KMS-11 (cell line): ENCODE measurements around the gene HIGD1A.

Experiments used
- H2AFZ ChIP-seq: fragments of 200-600 bp; sonication (generic); 2 replicates; pipeline ENCODE4 v1.6.1; 2016; ENCODE audit warnings: antibody characterized with exemption, mixed run types, low read depth
- H3K27ac ChIP-seq: fragments of 200-600 bp; sonication (generic); 2 replicates; pipeline ENCODE4 v1.6.1; 2016; ENCODE audit warnings: mild to moderate bottlenecking, mixed run types
- H3K27me3 ChIP-seq: fragments of 200-600 bp; sonication (generic); 2 replicates; pipeline ENCODE4 v1.6.1; 2017; ENCODE audit warnings: mild to moderate bottlenecking, low read depth, mixed run types, moderate library complexity; ENCODE audit not compliant: insufficient read depth
- H3K36me3 ChIP-seq: fragments of 200-600 bp; sonication (generic); 2 replicates; pipeline ENCODE4 v1.6.1; 2017; ENCODE audit warnings: mild to moderate bottlenecking, mixed run types; ENCODE audit not compliant: insufficient read depth
- H3K4me1 ChIP-seq: fragments of 200-600 bp; sonication (generic); 2 replicates; pipeline ENCODE4 v1.6.1; 2016; ENCODE audit warnings: mild to moderate bottlenecking, low read depth, mixed run types; ENCODE audit not compliant: poor library complexity, severe bottlenecking
- H3K4me2 ChIP-seq: fragments of 200-600 bp; sonication (generic); 2 replicates; pipeline ENCODE4 v1.7.0; 2016; ENCODE audit warnings: mild to moderate bottlenecking, mixed run types
- H3K4me3 ChIP-seq: fragments of 200-600 bp; sonication (generic); IDR thresholded peaks from 2 replicates; pipeline ENCODE4 v1.6.1; 2017; ENCODE audit warnings: low read depth, low read length, mixed read lengths; ENCODE audit not compliant: insufficient read depth
- H3K79me2 ChIP-seq: fragments of 200-600 bp; sonication (generic); 2 replicates; pipeline ENCODE4 v1.6.1; 2016; ENCODE audit warnings: low read depth, mixed run types; ENCODE audit not compliant: insufficient read depth
- H3K9ac ChIP-seq: fragments of 200-600 bp; sonication (generic); 2 replicates; pipeline ENCODE4 v1.6.1; 2016; ENCODE audit warnings: mild to moderate bottlenecking, mixed run types
- H4K20me1 ChIP-seq: fragments of 200-600 bp; sonication (generic); 2 replicates; pipeline ENCODE4 v1.6.1; 2016; ENCODE audit warnings: mild to moderate bottlenecking, mixed run types; ENCODE audit not compliant: insufficient read depth
- TF ChIP-seq, protein P1 (sequence below): fragments of 200-600 bp; sonication (generic); conservative IDR thresholded peaks from 2 replicates; pipeline ENCODE4 v1.6.1; 2017; ENCODE audit warnings: low read depth, mild to moderate bottlenecking, antibody characterized with exemption, low read length, moderate library complexity, mixed read lengths

Gene HIGD1A

DNA sequence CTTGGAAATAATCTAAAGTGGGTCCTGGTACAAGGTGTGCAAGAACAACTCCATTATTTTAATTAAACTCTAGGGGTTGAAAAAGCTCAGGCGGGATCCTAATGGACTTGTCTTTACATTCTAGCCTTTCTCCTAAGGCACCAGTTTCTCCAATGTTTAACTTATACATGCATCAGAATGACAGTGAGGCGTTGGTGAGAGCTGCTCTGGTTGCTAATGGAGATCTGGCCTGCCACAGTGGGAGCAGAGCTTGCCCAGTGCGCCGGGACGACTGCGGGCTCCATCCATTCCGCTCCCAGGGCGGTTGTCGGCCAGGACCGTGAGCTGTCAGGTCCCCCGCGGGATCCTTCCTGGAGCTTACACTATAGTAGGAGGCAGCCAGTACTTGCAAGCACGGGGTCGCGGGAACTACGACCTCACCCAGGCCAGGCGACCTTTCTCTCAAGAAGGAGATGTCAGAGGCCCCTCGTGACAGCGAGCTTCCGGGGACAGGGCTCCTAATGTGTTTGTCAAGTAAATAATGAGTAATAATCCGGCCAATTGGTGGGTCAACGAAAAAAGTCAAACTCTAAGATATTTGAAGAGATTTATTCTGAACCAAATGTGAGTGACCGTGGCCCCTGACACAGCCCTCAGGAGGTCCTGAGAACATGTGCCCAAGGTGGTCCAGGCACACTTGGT, 991 bp upstream of the HIGD1A start:
- H3K9ac ChIP-seq, result no peak overlapping the region

DNA sequence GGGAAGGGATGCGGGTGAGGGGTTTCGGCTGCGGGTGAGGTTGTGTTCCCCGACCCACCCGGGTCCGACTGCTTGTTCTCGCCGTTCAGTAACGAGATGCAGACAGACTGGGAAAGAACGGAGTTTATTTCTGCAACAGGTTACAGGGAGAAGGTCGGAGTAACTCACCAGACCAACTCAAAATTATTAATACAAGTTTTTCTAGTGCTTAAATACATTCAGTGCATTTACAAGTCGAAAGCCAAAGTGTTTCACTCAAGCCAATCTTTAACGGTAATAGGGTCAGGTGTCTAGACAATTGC, 492 bp upstream of the HIGD1A start:
- peak overlapping the region; percentile 76 for H2AFZ ChIP-seq
- peak overlapping the region; percentile 67; the same call in 1 of the 2 replicates for H3K9ac ChIP-seq
- no peaks in the 10 kb centered on the region for H3K4me1 ChIP-seq
- H3K79me2 ChIP-seq, result peaks cover 5% of the 10 kb centered on the region; the same call in 1 of the 2 replicates
- TF ChIP-seq, protein P1, sequence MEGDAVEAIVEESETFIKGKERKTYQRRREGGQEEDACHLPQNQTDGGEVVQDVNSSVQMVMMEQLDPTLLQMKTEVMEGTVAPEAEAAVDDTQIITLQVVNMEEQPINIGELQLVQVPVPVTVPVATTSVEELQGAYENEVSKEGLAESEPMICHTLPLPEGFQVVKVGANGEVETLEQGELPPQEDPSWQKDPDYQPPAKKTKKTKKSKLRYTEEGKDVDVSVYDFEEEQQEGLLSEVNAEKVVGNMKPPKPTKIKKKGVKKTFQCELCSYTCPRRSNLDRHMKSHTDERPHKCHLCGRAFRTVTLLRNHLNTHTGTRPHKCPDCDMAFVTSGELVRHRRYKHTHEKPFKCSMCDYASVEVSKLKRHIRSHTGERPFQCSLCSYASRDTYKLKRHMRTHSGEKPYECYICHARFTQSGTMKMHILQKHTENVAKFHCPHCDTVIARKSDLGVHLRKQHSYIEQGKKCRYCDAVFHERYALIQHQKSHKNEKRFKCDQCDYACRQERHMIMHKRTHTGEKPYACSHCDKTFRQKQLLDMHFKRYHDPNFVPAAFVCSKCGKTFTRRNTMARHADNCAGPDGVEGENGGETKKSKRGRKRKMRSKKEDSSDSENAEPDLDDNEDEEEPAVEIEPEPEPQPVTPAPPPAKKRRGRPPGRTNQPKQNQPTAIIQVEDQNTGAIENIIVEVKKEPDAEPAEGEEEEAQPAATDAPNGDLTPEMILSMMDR, result no peak
- H3K4me3 ChIP-seq, result no peak overlapping the region
- no peaks in the 10 kb centered on the region; the same call in 1 of the 2 replicates for H3K36me3 ChIP-seq
- no peaks in the 10 kb centered on the region for H4K20me1 ChIP-seq
- H3K4me2 ChIP-seq, result peak overlapping the region; percentile 53
- no peaks in the 10 kb centered on the region for H3K27me3 ChIP-seq
- H3K27ac ChIP-seq, result no peak overlapping the region

More for the DNA sequence above, 991 bp upstream of the HIGD1A start:
- Histone ChIP-seq H2AFZ (peak overlapping the region; percentile 76), H3K79me2 (peaks cover 5% of the 10 kb centered on the region; the same call in 1 of the 2 replicates), H3K27me3 (no peaks in the 10 kb centered on the region), H3K4me1 (no peaks in the 10 kb centered on the region), H3K27ac (no peak overlapping the region), H3K4me3 (no peak overlapping the region), H3K36me3 (no peaks in the 10 kb centered on the region; the same call in 1 of the 2 replicates), H3K4me2 (peak overlapping the region; percentile 53), H4K20me1 (no peaks in the 10 kb centered on the region)
- TF ChIP-seq, protein P1, result no peak

DNA sequence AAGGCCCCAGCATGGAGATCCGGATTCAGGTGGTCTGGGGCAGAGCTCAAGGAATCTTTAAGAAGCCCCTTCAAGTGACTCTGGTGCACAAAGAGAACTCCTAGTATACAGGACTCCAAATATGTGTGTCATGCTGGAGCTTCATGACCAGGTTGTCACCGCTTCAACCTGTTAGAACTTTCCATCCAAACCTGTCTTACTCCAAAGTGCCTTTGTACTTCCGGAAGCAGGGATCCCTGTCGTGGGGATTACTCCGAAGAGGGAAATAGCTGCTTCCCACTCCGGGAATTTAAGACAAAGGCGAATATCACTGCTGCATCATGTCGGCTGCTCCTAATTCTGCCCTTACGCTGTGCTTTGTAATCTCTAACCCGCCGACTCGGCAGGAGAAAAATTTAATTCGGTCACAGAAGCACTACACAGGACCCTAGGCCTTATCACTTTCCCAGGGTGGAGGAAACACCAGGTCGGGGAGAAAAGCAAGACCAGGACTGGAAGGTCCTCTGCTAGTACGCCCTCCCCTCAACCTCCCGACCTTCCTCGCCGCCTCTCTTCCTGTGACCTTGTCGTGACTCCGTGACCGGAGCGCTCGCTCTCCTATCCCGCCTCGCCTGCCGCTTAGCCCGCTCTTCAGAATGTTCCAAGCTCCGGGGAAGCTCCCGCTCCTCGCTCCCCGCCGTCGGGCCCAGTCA, 730 bp downstream of the HIGD1A start:
- TF ChIP-seq, protein P1, result no peak
- Histone ChIP-seq H4K20me1 (no peaks in the 10 kb centered on the region), H3K9ac (peak overlapping the region; percentile 67; the same call in 1 of the 2 replicates), H3K4me1 (no peaks in the 10 kb centered on the region), H3K27me3 (no peaks in the 10 kb centered on the region), H2AFZ (peak overlapping the region; percentile 76), H3K79me2 (peaks cover 5% of the 10 kb centered on the region; the same call in 1 of the 2 replicates), H3K4me2 (peak overlapping the region; percentile 38), H3K36me3 (no peaks in the 10 kb centered on the region; the same call in 1 of the 2 replicates), H3K27ac (peak overlapping the region; percentile 51; the same call in 1 of the 2 replicates), H3K4me3 (no peak overlapping the region)

DNA sequence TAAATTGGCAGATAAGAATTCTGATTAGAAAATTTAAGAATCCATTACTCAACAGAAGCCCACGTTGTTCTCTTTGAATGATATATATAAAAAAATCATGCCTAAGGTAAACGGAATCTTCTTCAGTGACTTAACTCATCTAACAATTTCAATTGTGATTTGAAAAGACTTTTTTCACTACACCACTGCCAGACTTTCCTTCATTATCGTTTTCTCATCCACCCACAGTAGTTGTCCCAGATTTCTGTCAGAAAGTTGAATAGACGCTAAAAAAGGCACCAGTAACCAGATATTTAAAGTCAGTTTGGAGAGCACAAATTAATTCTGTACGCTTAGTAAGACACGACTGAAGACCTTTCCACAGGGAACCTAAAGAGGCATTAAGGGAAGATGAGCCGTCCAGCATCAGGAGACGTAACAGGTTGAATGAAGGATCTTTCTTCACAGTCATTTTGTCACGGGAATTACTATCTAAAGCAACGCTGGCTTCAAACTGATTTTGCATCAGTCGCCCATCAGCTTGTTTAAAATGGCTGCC, 1.3 kb downstream of the HIGD1A start:
- Histone ChIP-seq H3K79me2 (peaks cover 5% of the 10 kb centered on the region; the same call in 1 of the 2 replicates), H3K9ac (peak overlapping the region; percentile 67; the same call in 1 of the 2 replicates), H3K36me3 (no peaks in the 10 kb centered on the region; the same call in 1 of the 2 replicates), H3K27me3 (no peaks in the 10 kb centered on the region), H3K4me2 (peak overlapping the region; percentile 38), H3K4me3 (no peak overlapping the region), H4K20me1 (no peaks in the 10 kb centered on the region), H2AFZ (no peak overlapping the region), H3K27ac (no peak overlapping the region), H3K4me1 (no peaks in the 10 kb centered on the region)
- TF ChIP-seq, protein P1, result no peak
